ENCODE data around the gene SLC31A1.

SLC31A1 gene

GRCh38 chr9:113221003-113221799, at the start of gene SLC31A1, which contains the start of gene FKBP15:
Gene SLC31A1, plus strand, starts transcription at chr9:113221544. Its CDS starts 34,605 bp downstream, at chr9:113256149.
Gene FKBP15, minus strand, starts transcription at chr9:113221277. Its CDS starts 34 bp downstream, at chr9:113221243.
- peak; percentile 78 to 99 (median 96) for DNase-seq

- DNase-seq, result peak in 1 of 14 donors; percentile 60
Observed at GRCh38 chr9:113173341-113173740, 48.0 kb upstream of the SLC31A1 start.

- DNase-seq, result no peak
Observed at GRCh38 chr9:113176803-113177202, 44.5 kb upstream of the SLC31A1 start.

DNA sequence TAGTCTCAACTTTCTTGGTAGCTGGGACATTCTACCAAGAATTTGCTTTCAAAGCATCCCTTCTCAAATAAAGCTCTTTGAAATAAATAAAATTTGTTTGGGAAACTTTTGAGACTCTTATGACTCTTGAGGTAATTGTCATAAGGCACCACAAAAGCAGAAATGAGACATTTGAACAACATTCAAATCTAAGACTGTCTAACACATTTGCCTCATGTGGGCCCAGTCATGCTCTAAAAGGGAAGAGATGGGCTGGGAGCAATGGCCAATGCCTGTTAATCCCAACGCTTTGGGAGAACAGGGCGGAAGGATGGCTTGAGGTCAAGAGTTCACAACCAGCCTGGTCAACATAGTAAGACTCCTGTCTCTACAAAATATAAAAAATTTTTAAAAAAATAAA, 44.1 kb upstream of the SLC31A1 start:
- no peak for DNase-seq

GRCh38 chr9:113178087-113178486, 43.3 kb upstream of the SLC31A1 start:
- no peak for DNase-seq

- DNase-seq, result no peak
Observed at GRCh38 chr9:113179839-113180238, 41.5 kb upstream of the SLC31A1 start.

- DNase-seq, result no peak
Observed at GRCh38 chr9:113181165-113181564, 40.2 kb upstream of the SLC31A1 start.

DNA sequence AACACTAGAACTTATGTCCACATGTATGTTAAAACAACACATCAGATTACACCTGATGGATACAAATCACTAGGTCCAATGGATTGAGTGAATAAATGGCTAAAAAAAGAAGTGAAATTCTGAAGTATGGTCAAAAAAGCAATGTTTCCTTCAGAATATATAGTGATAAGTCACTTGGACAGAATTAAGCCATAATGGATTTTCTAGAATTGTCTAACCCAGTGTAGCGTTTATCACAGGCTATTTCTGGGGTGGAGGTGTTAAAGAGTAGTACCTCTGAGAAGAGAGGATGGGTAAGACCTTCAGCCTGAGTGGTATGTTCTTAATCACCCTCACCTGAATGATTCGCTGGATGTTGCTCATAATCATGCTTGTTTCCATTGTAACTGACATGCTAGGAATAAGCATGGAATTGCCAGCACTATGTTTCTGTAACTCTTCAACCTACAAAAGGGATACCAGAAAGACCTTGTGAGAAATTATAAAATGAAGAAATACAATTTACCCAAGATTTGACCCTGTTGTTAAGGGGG, 37.3 kb upstream of the SLC31A1 start:
- no peak for DNase-seq

- no peak for DNase-seq
Observed at GRCh38 chr9:113184539-113184938, 36.8 kb upstream of the SLC31A1 start.

- DNase-seq, result no peak
Observed at GRCh38 chr9:113185271-113185670, 36.1 kb upstream of the SLC31A1 start.

- DNase-seq, result no peak
Observed at GRCh38 chr9:113186137-113186755, 35.1 kb upstream of the SLC31A1 start.

GRCh38 chr9:113187929-113188595, 33.3 kb upstream of the SLC31A1 start:
- peak in 6 of 14 donors; percentile 10 to 48 (median 34) for DNase-seq

DNA sequence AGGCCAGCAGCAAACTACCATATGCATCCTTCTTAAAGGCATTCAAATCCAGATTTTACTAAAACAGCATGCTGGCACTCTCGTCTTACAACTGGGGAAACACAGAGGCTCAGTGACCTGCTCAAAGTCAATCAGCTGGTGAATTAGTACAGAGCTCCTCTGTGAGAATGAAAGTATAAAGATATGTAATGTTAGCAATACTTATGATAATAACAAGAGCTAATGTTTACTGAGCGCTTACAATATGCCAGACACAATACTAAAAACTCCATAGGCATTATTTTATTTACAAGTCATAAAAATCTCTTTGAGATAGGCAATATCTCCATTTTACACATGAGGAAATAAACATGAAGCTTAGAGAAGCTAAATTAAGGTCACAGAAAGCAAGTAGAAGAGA, 28.9 kb upstream of the SLC31A1 start:
- no peak for DNase-seq

- DNase-seq, result no peak
Observed at GRCh38 chr9:113199683-113200329, 21.5 kb upstream of the SLC31A1 start.

GRCh38 chr9:113205432-113205831, 15.9 kb upstream of the SLC31A1 start:
- no peak for DNase-seq

- DNase-seq, result no peak
Observed at GRCh38 chr9:113205861-113206260, 15.5 kb upstream of the SLC31A1 start.

DNA sequence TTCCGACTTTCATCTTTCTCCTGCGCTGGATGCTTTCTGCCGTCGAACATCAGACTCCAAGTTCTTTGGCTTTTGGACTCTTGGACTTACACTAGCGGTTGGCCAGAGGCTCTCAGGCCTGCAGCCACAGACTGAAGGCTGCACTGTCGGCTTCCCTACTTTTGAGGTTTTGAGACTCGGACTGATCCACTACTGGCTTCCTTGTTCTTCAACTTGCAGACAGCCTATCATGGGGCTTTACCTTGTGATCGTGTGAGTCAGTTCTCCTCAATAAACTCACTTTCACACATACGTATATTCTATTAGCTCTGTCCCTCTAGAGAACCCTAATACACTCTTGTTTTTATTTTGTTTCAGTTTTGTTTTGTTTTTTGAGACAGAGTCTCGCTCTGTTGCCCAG, 10.5 kb upstream of the SLC31A1 start:
- peak in 2 of 14 donors; percentile 1 to 6 for DNase-seq

GRCh38 chr9:113215132-113215531, 6.2 kb upstream of the SLC31A1 start:
- DNase-seq, result no peak

GRCh38 chr9:113216406-113216805, 4.9 kb upstream of the SLC31A1 start:
- DNase-seq, result no peak

DNA sequence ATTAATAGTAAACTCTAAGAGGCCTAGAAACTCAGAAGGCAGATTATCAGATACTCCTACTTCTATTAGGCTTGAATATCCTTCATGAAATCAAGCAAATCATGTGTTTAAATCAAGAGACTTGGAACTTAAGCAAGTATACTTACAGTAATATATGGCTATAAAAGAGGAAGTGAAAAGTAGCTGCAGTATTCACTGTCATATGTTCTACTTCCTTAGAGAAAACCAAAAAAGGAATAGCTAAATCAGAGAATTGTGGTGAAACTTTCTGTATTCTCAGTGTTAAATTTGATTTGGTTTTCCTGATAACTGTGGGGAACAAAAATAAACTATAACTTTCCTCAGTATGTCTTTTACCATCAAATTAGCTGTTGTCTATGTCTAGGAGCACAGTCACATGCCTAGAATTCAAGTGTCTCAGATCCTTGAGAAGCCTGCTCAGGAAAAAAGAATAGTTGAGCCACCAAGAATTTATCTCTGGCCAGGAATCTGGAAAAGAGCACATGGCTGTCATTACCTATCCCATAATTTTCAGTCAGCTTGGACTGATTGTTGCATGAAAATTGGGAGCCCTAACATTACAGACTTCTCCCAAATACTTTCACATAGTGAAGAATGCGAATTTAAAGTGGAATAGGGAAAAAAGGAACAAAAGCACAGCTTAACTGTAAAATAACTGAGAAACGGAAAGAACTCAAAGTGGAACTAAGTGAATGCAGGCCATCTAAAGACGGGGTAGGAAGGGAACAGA, 2.0 kb upstream of the SLC31A1 start:
- DNase-seq, result no peak

- no peak for DNase-seq
Observed at GRCh38 chr9:113219969-113220368, 1.4 kb upstream of the SLC31A1 start.

Data from C1 segment of cervical spinal cord (tissue), 14 donors.